ENCODE data around the gene CADM4. TPM values are rescaled to one million over a fixed set of nuclear protein-coding genes. Genes with fewer than 3 reads are reported as not detected.
A peak's percentile ranks its signal among the peaks of the same experiment; 100 is the strongest.

Gene CADM4
- total RNA-seq, 1 experiment from 2014 or later = 28.7 TPM

DNA sequence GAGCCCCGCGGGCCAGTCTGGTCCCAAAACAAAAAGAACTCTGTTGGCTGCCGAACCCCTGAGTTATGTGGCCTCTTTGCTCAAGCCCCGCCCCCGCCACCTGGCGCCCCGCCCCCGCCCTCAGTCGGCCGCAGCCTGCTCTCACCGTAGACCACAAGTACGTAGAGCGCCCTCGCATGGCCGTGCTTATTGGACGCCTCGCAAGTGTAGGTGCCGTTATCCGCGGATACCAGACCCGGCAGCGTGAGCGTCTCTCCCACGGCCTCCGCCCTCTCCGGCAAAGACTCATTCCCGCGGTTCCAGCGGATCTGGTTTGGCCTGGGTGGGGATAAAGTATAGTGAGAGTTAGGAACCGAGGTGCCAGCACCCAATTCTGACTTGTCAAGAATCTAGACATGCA is 14.7 kb downstream of the CADM4 start:
- DNase-seq (ENCODE audit: low read depth, low spot score) (peak; percentile 72), ATAC-seq (peak; percentile 91)
- H3K4me2 ChIP-seq (ENCODE audit: low read length) = peak overlapping the region; percentile 32
- no peaks in the 10 kb centered on the region for H4K20me1 ChIP-seq (ENCODE audit: insufficient read depth)
- H2AFZ ChIP-seq (ENCODE audit: low read depth, low read length, poor library complexity, severe bottlenecking) = no peak overlapping the region
- H3K4me3 ChIP-seq (replicated peaks in 1 of 2; ENCODE audit: low read depth in 1 of 2, low read length in 2 of 2) = no peak overlapping the region
- ChIA-PET CTCF (no interaction called here), RAD21 (ENCODE audit: low non-redundant PET in 1 of 2, low total read pairs in 2 of 2, uncharacterized antibody in 2 of 2, unreplicated experiment in 2 of 2) (interaction anchor here in 1 of 2 experiments (0.6 kb wide), 1 partner anchor 11 kb away, joined by 3 read pairs; no protein-coding TSS in a partner anchor), POLR2A (no interaction called here)
- no peak overlapping the region for H3K27ac ChIP-seq (ENCODE audit: low read depth, low read length)
- H3K9ac ChIP-seq (ENCODE audit: low read length) = no peak overlapping the region
- TF ChIP-seq POLR2AphosphoS5 (IDR thresholded peaks at IDR 0.05; ENCODE audit: low read depth, low read length) = 0 out of 2 replicates have a peak, but pooled peaks have one; percentile 15
- TF ChIP-seq EZH2phosphoT487 (IDR thresholded peaks at IDR 0.05; ENCODE audit: borderline replicate concordance) = no peak
- TF ChIP-seq EGR1 (IDR thresholded peaks at IDR 0.05; ENCODE audit: low read depth) = no peak
- TF ChIP-seq FOSL1 (IDR thresholded peaks at IDR 0.05; ENCODE audit: low read depth) = no peak
- no peak; the same call in 1 of the 2 replicates for TF ChIP-seq RAD21 (IDR thresholded peaks at IDR 0.05; ENCODE audit: low read depth)
- no peak for TF ChIP-seq ZFX (IDR thresholded peaks at IDR 0.05)
- TF ChIP-seq SIN3A (IDR thresholded peaks at IDR 0.05; ENCODE audit: low read depth) = peak; percentile 53
- TF ChIP-seq JUND (IDR thresholded peaks at IDR 0.05) = no peak
- no peak for TF ChIP-seq MAX (IDR thresholded peaks at IDR 0.05)
- TF ChIP-seq EZH2 (IDR thresholded peaks at IDR 0.05) = no peak
- TF ChIP-seq CTCF (IDR thresholded peaks at IDR 0.05 in 2 of 3, conservative IDR thresholded peaks at IDR 0.05 in 1 of 3; ENCODE audit: borderline replicate concordance in 1 of 3, insufficient read depth in 1 of 3, low read depth in 2 of 3, low read length in 2 of 3) = peak in 2 of 3 experiments; percentile 51 to 57; a peak in 4 of 6 replicates
- no peaks in the 10 kb centered on the region for H3K9me2 ChIP-seq (ENCODE audit: insufficient read depth)
- peaks cover 19 to 25% of the 10 kb centered on the region in 2 experiments for H3K4me1 ChIP-seq (ENCODE audit: control insufficient read depth in 1 of 2, insufficient read depth in 2 of 2, low read length in 2 of 2)
- intact Hi-C loops (cut with micrococcal nuclease) = no loop called here
- peaks cover 4% of the 10 kb centered on the region; the same call in 1 of the 2 replicates for H3K79me2 ChIP-seq (ENCODE audit: insufficient read depth, low read length)
- no peaks in the 10 kb centered on the region for H3K36me3 ChIP-seq (ENCODE audit: control insufficient read depth in 1 of 2, insufficient read depth in 2 of 2, low read length in 2 of 2)
- H3K27me3 ChIP-seq (ENCODE audit: insufficient read depth, low read length) = no peaks in the 10 kb centered on the region
- no peaks in the 10 kb centered on the region for H3K9me3 ChIP-seq (ENCODE audit: control insufficient read depth in 1 of 2, insufficient read depth in 1 of 2, low read depth in 1 of 2, low read length in 2 of 2)
- no TSS peak for BruUV-seq (replicated peaks)
